Gastrocnemius medialis (tissue), 4 donors: ENCODE results near the gene FOXE1.

ENCODE experiments used
- POLR2A ChIP-seq, 2 donors: fragments of 450-650 bp; IDR thresholded peaks; one replicate each; pipeline ENCODE4 v1.6.1; 2017; ENCODE audit warnings: antibody characterized with exemption in 2 of 2, mild to moderate bottlenecking in 2 of 2, moderate library complexity in 2 of 2
- TF ChIP-seq, protein P1 (sequence below), 5 experiments: fragments of 450-650 bp in 3 of 5; fragments of 200-600 bp in 2 of 5; sonication (generic) in 2 of 5; IDR thresholded peaks in 4 of 5; conservative IDR thresholded peaks in 1 of 5; 1 replicate in 4 of 5; 2 replicates in 1 of 5; pipeline ENCODE4 v1.5.1; 2016 to 2019; ENCODE audit warnings: antibody characterized with exemption in 5 of 5, mild to moderate bottlenecking in 3 of 5, moderate library complexity in 3 of 5

DNA sequence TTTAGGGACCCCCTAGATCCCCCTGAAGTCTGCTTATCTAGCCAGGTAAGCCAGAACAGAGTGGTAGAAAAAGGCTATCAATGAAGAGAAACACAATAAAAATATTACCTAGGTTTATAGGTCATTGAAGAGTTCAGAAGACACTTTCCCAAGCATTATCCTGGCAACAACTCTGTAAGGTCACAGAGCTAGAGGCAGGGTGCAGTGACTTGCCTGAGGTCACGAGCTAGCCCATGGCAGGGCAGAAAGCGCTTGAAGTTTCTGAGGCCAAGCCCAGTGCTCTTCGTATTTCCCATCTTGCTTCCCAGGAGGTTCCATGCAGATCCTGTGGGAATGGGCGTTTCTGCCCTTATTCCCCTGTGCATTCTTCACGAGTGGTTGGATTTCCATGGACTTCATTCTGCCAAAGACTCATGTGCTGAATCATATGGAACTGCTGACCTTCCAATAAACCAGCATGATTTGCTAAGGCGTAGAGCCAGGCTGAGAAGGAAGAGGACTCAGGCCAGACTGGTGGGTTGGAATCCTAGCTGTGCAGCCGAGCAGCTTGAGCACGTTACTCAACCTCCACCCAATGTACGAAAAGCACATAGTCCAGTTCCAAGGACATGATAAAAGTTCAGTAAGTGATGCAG is 47.2 kb downstream of the FOXE1 start:
- TF ChIP-seq, protein P1, sequence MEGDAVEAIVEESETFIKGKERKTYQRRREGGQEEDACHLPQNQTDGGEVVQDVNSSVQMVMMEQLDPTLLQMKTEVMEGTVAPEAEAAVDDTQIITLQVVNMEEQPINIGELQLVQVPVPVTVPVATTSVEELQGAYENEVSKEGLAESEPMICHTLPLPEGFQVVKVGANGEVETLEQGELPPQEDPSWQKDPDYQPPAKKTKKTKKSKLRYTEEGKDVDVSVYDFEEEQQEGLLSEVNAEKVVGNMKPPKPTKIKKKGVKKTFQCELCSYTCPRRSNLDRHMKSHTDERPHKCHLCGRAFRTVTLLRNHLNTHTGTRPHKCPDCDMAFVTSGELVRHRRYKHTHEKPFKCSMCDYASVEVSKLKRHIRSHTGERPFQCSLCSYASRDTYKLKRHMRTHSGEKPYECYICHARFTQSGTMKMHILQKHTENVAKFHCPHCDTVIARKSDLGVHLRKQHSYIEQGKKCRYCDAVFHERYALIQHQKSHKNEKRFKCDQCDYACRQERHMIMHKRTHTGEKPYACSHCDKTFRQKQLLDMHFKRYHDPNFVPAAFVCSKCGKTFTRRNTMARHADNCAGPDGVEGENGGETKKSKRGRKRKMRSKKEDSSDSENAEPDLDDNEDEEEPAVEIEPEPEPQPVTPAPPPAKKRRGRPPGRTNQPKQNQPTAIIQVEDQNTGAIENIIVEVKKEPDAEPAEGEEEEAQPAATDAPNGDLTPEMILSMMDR (IDR thresholded peaks at IDR 0.05 in 4 of 5, conservative IDR thresholded peaks at IDR 0.05 in 1 of 5) = no peak
- no peak for TF ChIP-seq POLR2A (IDR thresholded peaks at IDR 0.05)
